ENCODE measurements around the gene CCND3.

DNA sequence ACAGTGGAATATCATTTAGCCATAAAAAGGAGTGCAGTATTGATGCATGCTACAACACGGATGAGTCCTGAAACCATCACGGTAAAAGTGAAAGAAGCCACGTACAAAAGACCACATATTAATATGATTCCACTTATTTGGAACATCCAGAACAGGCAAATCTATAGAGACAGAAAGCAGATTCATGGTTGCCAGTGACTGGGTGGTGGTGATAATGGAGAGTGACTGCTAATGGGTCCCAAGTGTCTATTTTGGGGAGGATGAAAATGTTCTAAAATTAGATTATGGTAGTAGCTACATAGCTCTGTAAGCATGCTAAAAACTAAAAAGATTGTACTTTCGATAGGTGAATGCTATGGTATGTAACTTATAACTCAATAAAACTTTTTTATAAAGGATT is 18.4 kb upstream of the CCND3 start:
- TF ChIP-seq CTCF (conservative IDR thresholded peaks at IDR 0.05) (no peak), EZH2 (IDR thresholded peaks at IDR 0.05; ENCODE audit: low read depth) (no peak)
